ENCODE results near the gene MAP2K3.

The MAP2K3 gene

DNA sequence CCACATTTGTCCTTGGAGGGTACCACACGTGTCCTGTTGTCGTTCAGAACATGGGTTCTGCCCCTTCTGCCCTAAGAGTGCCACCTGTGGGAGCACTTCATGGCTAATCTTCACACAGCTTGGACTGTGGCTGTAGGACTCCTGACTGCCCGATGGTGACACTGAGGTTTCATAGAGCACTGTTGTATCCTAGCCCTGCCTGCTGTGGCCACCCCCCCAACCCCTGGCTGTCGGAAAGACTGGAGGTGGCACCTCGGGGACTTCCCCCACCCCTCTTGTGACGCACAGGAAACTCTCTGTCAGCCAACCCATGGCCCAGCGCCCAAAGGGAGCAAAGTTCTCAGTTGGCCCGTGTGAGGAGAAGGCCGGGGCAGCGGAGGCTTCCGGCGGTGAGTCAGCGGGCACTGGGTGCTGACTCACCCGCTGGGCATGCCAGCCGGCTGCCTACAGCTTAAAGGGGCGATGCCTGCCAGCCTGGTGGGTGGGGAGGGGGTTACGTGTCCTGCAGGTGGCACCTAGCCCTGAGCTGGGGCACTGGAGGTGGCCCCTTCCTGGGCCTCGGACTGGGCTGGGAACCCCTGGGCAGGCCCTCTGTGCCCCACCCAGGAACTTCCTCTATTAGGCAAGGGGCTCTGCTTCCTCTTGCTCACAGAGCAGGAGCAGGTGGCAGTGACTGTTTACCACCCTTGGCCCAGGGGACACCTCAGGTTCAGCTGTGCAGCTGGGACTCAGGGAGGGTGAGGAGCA lies 3.4 kb downstream of the MAP2K3 start:
- H3K4me3 ChIP-seq (ENCODE audit: low read depth, low read length): no peak overlapping the region

DNA sequence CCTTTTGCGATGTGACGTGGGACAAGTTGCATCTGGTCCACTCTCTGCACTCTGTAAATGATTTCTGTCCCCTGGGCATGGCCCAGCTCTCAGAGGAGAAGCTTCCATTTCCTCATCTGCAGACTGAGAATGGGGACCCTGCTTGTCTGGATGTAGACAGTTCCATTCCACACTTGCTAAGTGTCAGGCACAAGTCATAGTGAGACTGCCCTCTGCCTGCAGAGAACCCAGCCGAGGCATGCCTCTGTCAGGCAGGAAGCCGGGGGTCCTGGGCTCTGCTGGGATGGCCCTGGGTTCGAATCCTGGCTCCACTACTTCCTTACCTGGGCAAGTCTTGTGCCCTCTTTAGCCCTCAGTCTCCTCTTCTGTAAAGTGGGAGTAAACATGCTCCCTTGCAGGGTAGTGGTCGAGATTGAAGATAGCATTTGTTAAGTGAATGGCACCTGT lies 4.1 kb downstream of the MAP2K3 start:
- Histone ChIP-seq H3K9me3 (ENCODE audit: control insufficient read depth, insufficient read depth, low read length) (no peaks in the 10 kb centered on the region), H3K27me3 (ENCODE audit: control insufficient read depth, insufficient read depth, low read length) (peaks cover 4% of the 10 kb centered on the region), H3K4me3 (ENCODE audit: low read depth, low read length) (no peak overlapping the region), H3K4me1 (ENCODE audit: control insufficient read depth, insufficient read depth, low read length) (peaks cover 7% of the 10 kb centered on the region), H3K36me3 (ENCODE audit: control insufficient read depth, insufficient read depth, low read length) (peaks cover 5% of the 10 kb centered on the region), H3K9ac (ENCODE audit: low read depth, low read length) (no peak overlapping the region)

More for the DNA sequence above, 3.4 kb downstream of the MAP2K3 start:
- H3K9me3 ChIP-seq (ENCODE audit: control insufficient read depth, insufficient read depth, low read length): no peaks in the 10 kb centered on the region
- peaks cover 12% of the 10 kb centered on the region for H3K27me3 ChIP-seq (ENCODE audit: control insufficient read depth, insufficient read depth, low read length)
- H3K36me3 ChIP-seq (ENCODE audit: control insufficient read depth, insufficient read depth, low read length): peaks cover 4% of the 10 kb centered on the region
- peaks cover 7% of the 10 kb centered on the region for H3K4me1 ChIP-seq (ENCODE audit: control insufficient read depth, insufficient read depth, low read length)
- H3K9ac ChIP-seq (ENCODE audit: low read depth, low read length): no peak overlapping the region

DNA sequence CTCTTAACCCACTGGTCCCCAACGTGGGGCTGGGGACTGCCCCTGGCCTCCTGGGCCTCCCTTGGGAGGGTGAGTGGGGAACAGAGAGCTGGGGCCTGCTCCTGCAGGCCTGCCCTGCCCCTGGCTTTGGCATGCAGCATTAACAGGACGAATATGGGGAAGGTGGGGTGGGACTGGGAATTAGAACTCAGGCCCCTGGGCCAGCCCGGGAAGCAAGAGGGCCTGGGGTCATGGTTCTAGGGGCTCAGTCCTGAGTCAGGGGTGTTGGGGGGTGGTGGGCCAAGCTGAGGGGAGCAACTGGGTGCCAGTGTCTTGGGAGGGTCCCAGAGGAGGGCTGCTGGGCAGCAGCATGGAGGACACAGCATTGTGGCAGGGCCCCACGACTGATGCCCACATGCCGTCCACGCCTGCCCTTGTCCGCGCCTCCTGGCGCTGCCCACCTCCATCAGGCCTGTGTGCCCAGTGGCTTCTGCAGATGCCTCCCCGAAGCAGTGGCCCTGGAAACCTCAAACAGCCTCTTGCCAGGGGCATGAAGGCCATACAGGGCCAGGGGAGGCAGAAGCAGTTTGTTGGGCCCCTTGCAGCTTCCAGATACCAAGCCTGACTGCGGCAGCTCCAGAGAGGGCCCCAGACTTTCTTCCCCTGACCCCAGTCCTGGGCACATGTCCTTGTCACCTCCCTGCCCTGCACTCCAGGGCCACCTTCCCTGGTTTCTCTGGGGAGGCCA lies 4.8 kb downstream of the MAP2K3 start:
- Histone ChIP-seq H3K9me3 (ENCODE audit: control insufficient read depth, insufficient read depth, low read length) (no peaks in the 10 kb centered on the region), H3K4me3 (ENCODE audit: low read depth, low read length) (no peak overlapping the region), H3K9ac (ENCODE audit: low read depth, low read length) (no peak overlapping the region), H3K36me3 (ENCODE audit: control insufficient read depth, insufficient read depth, low read length) (peaks cover 8% of the 10 kb centered on the region), H3K27me3 (ENCODE audit: control insufficient read depth, insufficient read depth, low read length) (no peaks in the 10 kb centered on the region), H3K4me1 (ENCODE audit: control insufficient read depth, insufficient read depth, low read length) (peaks cover 7% of the 10 kb centered on the region)

DNA sequence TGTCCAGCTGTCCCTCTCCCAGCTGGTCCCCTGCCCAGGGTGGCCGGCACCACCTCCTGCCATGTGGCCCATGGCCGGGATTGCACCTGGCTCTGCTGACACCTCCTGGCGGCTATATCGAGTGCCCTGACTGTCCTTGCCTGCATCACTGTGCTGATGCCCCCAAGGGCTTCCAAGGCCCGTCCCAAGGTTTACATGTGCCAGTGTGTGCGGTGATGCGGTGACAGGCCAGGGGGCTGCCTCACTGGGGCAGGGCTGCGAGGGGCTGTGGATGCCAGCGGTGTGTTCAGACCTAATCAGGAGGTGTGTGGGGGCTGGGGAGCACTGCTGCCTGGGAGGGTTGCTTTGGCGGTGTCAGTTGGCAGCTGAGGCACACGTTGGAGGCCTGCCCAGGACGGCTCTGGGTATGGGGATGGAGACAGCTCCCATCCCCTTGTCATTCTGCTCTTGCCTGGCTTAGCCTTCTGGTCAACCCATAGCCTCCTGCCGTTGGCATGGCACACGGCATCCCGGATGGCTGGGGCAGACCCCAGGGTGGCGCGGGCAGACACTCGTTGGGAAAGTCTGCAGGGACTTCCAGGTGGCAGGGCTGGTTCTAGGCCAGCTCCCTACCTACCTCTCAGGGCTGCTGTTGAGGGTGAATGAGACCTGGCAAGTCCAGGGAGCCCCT lies 5.5 kb downstream of the MAP2K3 start:
- H3K9ac ChIP-seq (ENCODE audit: low read depth, low read length): no peak overlapping the region
- H3K4me3 ChIP-seq (ENCODE audit: low read depth, low read length): no peak overlapping the region
- H3K4me1 ChIP-seq (ENCODE audit: control insufficient read depth, insufficient read depth, low read length): peaks cover 7% of the 10 kb centered on the region
- peaks cover 8% of the 10 kb centered on the region for H3K36me3 ChIP-seq (ENCODE audit: control insufficient read depth, insufficient read depth, low read length)
- H3K9me3 ChIP-seq (ENCODE audit: control insufficient read depth, insufficient read depth, low read length): no peaks in the 10 kb centered on the region
- H3K27me3 ChIP-seq (ENCODE audit: control insufficient read depth, insufficient read depth, low read length): no peaks in the 10 kb centered on the region

DNA sequence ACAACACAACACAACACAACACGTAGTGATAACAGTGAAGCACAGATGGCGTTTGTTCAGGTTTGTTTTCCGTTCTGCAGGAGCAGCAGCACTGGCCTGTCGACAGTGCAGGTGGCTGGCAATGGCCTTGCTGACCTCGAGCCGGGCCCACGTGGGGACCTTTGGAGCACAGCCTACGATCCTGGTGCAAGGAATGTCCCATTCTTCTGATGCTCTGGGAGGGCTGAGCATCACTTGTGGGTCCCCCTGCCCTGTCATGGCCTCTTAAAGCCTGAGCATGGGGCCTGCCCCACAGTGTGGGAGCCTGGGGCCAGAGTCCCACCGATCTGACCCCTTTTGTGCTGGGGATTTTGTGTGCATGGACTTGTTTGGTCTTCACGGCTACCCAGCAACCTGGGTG lies 6.8 kb downstream of the MAP2K3 start:
- no peaks in the 10 kb centered on the region for H3K4me1 ChIP-seq (ENCODE audit: control insufficient read depth, insufficient read depth, low read length)
- H3K9ac ChIP-seq (ENCODE audit: low read depth, low read length): no peak overlapping the region
- H3K4me3 ChIP-seq (ENCODE audit: low read depth, low read length): no peak overlapping the region
- no peaks in the 10 kb centered on the region for H3K9me3 ChIP-seq (ENCODE audit: control insufficient read depth, insufficient read depth, low read length)
- no peaks in the 10 kb centered on the region for H3K27me3 ChIP-seq (ENCODE audit: control insufficient read depth, insufficient read depth, low read length)
- H3K36me3 ChIP-seq (ENCODE audit: control insufficient read depth, insufficient read depth, low read length): peaks cover 8% of the 10 kb centered on the region

DNA sequence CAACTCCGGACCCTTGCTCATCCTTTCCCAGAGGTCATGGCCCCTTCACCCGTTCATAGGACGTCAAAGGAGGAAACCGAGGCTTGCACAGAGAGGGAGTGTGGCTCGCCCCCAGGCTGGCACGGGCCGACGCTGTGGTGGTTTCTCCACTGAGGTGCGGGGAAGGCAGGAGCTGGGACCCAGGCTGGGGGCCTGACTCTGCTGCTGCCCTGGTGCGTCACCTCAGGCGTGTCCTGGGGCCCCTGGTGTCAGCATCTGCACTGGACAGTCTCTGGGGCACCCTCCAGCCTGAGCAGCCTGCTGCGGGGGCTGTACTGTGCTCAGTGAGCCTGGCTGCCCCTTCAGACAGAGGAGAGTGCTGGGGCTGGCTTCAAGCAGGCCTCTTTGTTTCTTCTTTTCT lies 7.4 kb downstream of the MAP2K3 start:
- no peaks in the 10 kb centered on the region for H3K27me3 ChIP-seq (ENCODE audit: control insufficient read depth, insufficient read depth, low read length)
- peaks cover 8% of the 10 kb centered on the region for H3K36me3 ChIP-seq (ENCODE audit: control insufficient read depth, insufficient read depth, low read length)
- no peaks in the 10 kb centered on the region for H3K9me3 ChIP-seq (ENCODE audit: control insufficient read depth, insufficient read depth, low read length)
- H3K4me3 ChIP-seq (ENCODE audit: low read depth, low read length): no peak overlapping the region
- H3K9ac ChIP-seq (ENCODE audit: low read depth, low read length): no peak overlapping the region
- H3K4me1 ChIP-seq (ENCODE audit: control insufficient read depth, insufficient read depth, low read length): no peaks in the 10 kb centered on the region

DNA sequence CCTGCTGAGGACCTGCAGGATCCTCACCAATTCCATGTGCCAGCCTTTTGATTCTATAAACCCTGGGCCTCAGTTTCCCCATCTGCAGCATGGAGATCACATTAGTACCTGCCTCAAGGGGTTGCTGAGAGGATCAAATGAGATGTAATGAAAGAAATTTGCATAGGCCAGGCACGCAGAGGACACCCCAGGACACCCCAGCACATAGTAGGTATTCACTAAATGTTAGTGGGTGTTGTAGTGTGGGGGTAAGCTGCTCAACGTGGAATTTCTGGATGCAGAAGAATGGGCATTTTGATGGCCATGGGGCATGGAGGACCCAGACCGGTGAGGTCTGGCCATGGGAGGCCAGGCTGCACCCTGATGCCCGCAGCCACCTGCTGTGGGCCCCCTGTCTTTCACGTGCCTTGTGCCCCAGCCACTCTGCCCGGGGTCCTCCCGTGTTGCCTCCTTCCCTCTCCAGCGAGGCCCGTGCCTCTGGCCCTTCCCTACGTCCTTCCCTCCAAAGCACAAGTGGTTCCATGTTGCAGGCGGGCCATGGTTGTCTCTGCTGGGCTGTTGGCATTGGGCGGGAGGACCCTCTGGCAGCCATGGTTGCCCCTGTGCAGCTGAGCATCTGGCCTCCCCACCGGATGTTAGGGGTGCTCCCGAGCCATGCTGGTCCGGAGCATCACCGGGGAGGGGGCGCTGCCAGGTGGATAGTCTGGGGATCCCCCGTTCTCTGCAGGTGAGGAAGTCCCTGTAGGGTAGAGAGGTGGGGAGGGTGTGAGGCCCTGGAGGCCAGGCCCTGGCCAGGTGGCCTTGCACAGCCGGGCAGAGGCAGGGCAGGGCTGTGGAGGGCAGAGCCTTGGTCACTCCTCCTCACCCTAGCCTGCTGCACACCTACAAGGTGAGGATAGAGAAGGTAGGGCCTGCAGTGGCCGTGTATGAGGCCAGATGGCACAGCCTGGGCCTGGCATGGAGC lies 8.6 kb downstream of the MAP2K3 start:
- Histone ChIP-seq H3K27me3 (ENCODE audit: control insufficient read depth, insufficient read depth, low read length) (no peaks in the 10 kb centered on the region), H3K4me1 (ENCODE audit: control insufficient read depth, insufficient read depth, low read length) (no peaks in the 10 kb centered on the region), H3K9me3 (ENCODE audit: control insufficient read depth, insufficient read depth, low read length) (no peaks in the 10 kb centered on the region), H3K36me3 (ENCODE audit: control insufficient read depth, insufficient read depth, low read length) (peaks cover 10% of the 10 kb centered on the region), H3K9ac (ENCODE audit: low read depth, low read length) (no peak overlapping the region), H3K4me3 (ENCODE audit: low read depth, low read length) (no peak overlapping the region)

DNA sequence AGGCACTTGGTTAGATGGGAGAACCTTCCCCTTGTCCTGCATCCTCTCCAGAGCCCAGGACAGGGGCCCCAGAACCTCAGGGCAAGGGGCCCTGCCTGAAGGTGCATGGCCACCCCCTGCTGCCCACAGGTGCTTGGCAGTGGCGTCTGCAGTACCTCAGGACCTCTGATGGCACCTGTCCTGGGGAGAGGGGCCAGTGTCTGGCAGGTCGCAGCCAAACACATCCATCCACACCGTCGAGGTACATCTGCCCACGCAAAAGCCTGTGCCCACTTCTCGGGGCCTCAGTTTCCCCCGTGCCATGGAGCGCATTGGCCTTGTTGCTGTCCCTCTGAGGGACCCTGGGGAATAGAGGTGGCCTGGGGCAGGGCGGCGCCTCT lies 9.3 kb downstream of the MAP2K3 start:
- no peaks in the 10 kb centered on the region for H3K4me1 ChIP-seq (ENCODE audit: control insufficient read depth, insufficient read depth, low read length)
- H3K36me3 ChIP-seq (ENCODE audit: control insufficient read depth, insufficient read depth, low read length): peaks cover 15% of the 10 kb centered on the region
- H3K9me3 ChIP-seq (ENCODE audit: control insufficient read depth, insufficient read depth, low read length): no peaks in the 10 kb centered on the region

DNA sequence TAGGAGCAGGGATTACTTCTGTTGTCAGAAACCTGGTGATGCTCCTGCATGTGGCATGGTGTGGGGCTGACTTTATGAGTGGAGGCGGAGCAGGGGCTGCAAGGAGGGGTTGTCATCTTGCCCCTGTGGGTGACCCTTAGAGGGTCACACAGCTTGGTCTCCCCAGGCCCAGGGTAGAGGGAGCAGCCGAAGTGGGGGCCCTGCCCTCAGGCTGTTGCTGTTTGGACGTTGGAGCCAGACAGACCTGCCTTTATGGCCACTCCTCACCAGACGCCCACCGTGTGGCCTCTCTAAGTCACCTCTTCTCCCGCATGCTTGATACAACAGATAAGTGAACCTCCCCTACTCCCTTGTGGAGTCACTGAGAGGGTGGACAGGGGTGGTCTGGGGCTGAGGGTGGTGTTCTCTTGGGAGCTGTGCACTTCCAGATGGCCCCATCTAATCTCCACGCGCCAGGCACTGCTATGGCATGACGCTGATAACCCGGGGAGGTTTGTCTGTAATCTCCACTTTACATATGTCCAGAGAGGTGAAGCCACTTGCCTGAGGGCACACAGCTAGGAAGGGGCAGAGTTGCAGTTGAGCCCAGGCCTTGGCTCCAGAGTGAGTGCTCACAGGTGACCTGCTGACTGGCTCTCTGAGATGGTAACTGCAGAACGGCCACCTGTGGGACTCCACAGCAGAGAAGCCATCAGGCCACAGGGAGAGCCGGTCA lies 10.0 kb downstream of the MAP2K3 start:
- Histone ChIP-seq H3K27me3 (ENCODE audit: control insufficient read depth, insufficient read depth, low read length) (no peaks in the 10 kb centered on the region), H3K9ac (ENCODE audit: low read depth, low read length) (no peak overlapping the region), H3K36me3 (ENCODE audit: control insufficient read depth, insufficient read depth, low read length) (peaks cover 18% of the 10 kb centered on the region), H3K4me1 (ENCODE audit: control insufficient read depth, insufficient read depth, low read length) (no peaks in the 10 kb centered on the region), H3K4me3 (ENCODE audit: low read depth, low read length) (no peak overlapping the region), H3K9me3 (ENCODE audit: control insufficient read depth, insufficient read depth, low read length) (no peaks in the 10 kb centered on the region)

More for the DNA sequence above, 9.3 kb downstream of the MAP2K3 start:
- H3K27me3 ChIP-seq (ENCODE audit: control insufficient read depth, insufficient read depth, low read length): no peaks in the 10 kb centered on the region
- no peak overlapping the region for H3K4me3 ChIP-seq (ENCODE audit: low read depth, low read length)
- no peak overlapping the region for H3K9ac ChIP-seq (ENCODE audit: low read depth, low read length)

DNA sequence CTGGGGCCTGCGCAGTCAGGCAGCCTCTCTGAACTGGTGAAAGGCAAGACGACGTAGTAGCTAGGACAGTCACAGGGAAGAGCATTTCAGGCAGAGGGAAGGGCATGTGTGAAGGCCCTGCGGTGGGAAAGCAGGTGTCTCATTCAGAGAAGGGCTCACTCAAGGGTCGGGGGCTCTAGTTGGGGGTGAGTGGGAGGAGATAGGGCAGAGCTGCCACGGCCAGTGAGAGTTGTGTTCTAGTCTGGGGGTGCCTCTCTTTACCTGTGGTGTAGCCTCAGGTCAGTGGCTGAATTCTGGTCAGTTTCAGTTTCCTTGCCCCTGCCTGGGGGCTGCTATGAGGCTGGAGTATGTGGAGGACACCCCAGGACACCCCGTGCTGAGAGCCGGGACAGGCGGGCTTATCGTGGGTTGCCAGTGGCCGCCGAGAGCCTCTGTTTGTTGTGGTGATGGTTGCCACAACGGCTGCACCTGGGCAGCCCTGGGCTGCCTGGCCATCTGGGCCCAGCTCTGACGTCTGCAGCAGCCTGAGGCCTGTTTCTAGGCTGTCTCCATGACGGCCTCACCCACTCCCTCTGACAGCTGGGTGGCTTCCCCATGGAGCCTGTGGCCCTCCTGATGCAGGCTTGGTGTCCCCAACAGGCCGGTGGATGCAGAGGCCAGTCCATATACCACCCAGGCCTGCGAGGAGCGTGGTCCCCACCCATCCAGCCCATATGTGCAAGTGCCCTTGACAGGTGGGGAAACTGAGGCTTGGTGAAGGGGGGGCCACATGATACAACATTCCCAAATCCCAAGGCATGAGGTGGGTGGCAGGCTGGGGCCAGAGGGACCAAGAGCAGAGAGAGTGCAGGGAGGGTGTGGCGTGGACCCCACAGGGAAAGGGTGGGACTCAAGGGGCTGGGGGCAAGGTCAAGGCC lies 10.8 kb downstream of the MAP2K3 start:
- Histone ChIP-seq H3K27me3 (ENCODE audit: control insufficient read depth, insufficient read depth, low read length) (no peaks in the 10 kb centered on the region), H3K4me3 (ENCODE audit: low read depth, low read length) (no peak overlapping the region), H3K36me3 (ENCODE audit: control insufficient read depth, insufficient read depth, low read length) (peaks cover 20% of the 10 kb centered on the region), H3K9ac (ENCODE audit: low read depth, low read length) (no peak overlapping the region), H3K9me3 (ENCODE audit: control insufficient read depth, insufficient read depth, low read length) (no peaks in the 10 kb centered on the region), H3K4me1 (ENCODE audit: control insufficient read depth, insufficient read depth, low read length) (no peaks in the 10 kb centered on the region)
